Coronary artery (tissue), 2 donors: Measurements from ENCODE around the gene CYTH2.
A peak's percentile ranks its signal among the peaks of the same experiment; 100 is the strongest.

ENCODE experiments used
- DNase-seq: peaks from one replicate; pipeline ENCODE4 v3.0.0-alpha.2; 2017; ENCODE audit warnings: low spot score
- H3K27ac ChIP-seq, 2 donors: fragments of 200-600 bp; sonication (generic); one replicate each; pipeline ENCODE4 v1.5.1; 2016 to 2019
- H3K4me3 ChIP-seq: fragments of 200-600 bp; sonication (generic); 2 replicates; pipeline ENCODE4 v1.5.1; 2016; ENCODE audit warnings: mild to moderate bottlenecking, moderate library complexity
- CTCF ChIP-seq: fragments of 200-600 bp; sonication (generic); IDR thresholded peaks from one replicate; pipeline ENCODE4 v1.5.1; 2019; ENCODE audit warnings: antibody characterized with exemption

Gene CYTH2

GRCh38 chr19:48445256-48445605 lies 23.9 kb upstream of the CYTH2 start:
- Histone ChIP-seq H3K4me3 (peak overlapping the region; percentile 91), H3K27ac (peak overlapping the region; percentile 80 to 88)
- no peak for DNase-seq
- TF ChIP-seq CTCF = peak; percentile 19

GRCh38 chr19:48445606-48446481 lies 23.3 kb upstream of the CYTH2 start, which contains the start of gene GRWD1:
Gene GRWD1 (plus strand): TSS chr19:48445983. CDS start chr19:48446006, 23 bp downstream.
- DNase-seq = peak; percentile 93
- Histone ChIP-seq H3K4me3 (peak within 1 kb of the TSS; percentile 91), H3K27ac (peak within 1 kb of the TSS; percentile 80 to 88)
- no peak for TF ChIP-seq CTCF

- no peak for TF ChIP-seq CTCF
- Histone ChIP-seq H3K27ac (no peak overlapping the region), H3K4me3 (peak overlapping the region; percentile 91)
- no peak for DNase-seq
Observed at GRCh38 chr19:48446579-48446978, 22.6 kb upstream of the CYTH2 start.

- Histone ChIP-seq H3K27ac (no peak overlapping the region), H3K4me3 (no peak overlapping the region)
- DNase-seq = no peak
- no peak for TF ChIP-seq CTCF
Observed at GRCh38 chr19:48448563-48448962, 20.6 kb upstream of the CYTH2 start.

GRCh38 chr19:48450441-48450840 lies 18.7 kb upstream of the CYTH2 start:
- H3K4me3 ChIP-seq = no peak overlapping the region
- TF ChIP-seq CTCF = no peak
- no peak overlapping the region for H3K27ac ChIP-seq

GRCh38 chr19:48450863-48451262 lies 18.3 kb upstream of the CYTH2 start:
- no peak for DNase-seq
- Histone ChIP-seq H3K27ac (no peak overlapping the region), H3K4me3 (no peak overlapping the region)
- TF ChIP-seq CTCF = no peak

More at GRCh38 chr19:48450441-48450840, 18.7 kb upstream of the CYTH2 start:
- DNase-seq = no peak

GRCh38 chr19:48451624-48452023 lies 17.5 kb upstream of the CYTH2 start:
- Histone ChIP-seq H3K4me3 (no peak overlapping the region), H3K27ac (no peak overlapping the region)
- no peak for TF ChIP-seq CTCF
- no peak for DNase-seq
